CD4-positive, alpha-beta T cell treated with Interleukin-17A for 1 hour (primary cell): ENCODE results near the gene RSPO1.
"Not testable (repeated sequence)": the region's sequence is repeated elsewhere in the genome, so short reads cannot be mapped to it uniquely, and the experiment has no call there.

Source experiments
- DNase-seq: peaks from one replicate; pipeline ENCODE4 v3.0.0-alpha.2; 2020

RSPO1 gene, protein sequence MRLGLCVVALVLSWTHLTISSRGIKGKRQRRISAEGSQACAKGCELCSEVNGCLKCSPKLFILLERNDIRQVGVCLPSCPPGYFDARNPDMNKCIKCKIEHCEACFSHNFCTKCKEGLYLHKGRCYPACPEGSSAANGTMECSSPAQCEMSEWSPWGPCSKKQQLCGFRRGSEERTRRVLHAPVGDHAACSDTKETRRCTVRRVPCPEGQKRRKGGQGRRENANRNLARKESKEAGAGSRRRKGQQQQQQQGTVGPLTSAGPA

DNA sequence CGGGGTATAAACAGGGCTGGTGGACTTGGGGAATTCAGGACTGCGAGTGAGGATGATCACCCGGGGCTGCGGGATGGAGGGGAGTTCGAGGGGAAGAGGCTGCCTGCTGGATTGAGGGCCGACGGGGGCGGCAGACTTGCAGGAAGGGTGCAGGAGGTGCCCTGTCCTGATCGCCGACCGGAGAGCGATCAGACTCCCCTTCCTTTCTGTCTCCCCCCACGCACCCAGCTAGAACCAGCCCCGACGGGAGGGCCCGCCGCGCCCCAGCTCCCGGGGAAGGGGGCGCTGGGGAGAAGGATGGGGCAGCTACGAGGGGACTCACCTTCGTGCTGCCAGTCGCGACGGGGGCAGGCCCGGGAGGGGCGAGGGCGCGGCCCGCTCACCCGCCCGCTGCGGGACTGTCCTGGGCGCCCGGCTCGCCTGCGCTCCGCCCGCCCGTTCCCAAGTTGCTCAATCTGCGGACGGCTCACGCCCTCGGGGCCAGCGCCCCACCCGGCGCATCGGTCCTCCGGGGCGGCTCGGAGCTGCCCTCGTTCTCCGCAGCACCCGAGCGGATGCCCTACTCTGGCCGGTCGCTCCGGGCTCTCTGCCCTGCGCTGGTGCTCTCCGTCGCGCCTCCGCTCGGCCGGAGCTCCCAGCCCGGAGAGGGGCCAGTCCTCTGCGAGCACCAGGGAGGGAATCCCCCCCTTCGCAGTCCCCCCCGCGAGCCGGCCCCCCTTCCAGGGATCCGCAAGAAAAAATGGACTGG, at the start of gene RSPO1:
Gene RSPO1, minus strand, starts transcription at position 649 of the 748 bp plus-strand sequence. CDS start 5,231 bp downstream, outside the sequence.
- DNase-seq, result no peak

- DNase-seq, result not testable (repeated sequence)
Measured at GRCh38 chr1:37684182-37684581, 49.5 kb upstream of the RSPO1 start.

DNA sequence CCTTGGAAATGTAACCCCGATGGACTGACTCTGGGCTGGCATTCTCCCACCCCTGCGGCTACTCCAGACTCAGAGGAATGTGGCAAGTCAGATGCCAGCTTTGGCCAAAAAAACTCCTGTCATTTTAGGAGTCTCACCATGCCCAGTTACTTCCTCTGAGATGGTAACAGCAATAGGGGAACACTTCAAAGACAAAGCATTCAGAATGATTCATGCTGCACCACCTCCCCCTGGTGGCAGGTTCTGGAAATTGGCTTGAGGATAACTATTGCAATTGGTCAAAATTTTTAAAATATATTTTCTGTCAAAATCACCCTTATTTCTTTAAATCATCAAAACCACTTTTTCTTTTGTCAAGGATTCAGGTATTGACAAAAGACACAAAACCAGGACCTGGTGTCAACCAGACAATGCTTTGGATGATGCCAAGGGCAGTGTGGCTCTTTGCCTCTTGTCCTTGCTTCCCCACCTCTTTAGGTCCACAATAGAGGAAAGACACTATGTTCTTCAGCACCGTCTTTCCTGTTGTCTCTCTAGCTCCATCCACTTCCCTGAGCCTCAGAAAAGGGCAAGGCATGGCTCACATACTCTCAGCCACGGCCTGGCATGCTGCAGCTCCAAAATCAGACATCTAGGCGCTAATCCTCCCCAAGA, 47.8 kb upstream of the RSPO1 start:
- DNase-seq, result peak; percentile 84

DNA sequence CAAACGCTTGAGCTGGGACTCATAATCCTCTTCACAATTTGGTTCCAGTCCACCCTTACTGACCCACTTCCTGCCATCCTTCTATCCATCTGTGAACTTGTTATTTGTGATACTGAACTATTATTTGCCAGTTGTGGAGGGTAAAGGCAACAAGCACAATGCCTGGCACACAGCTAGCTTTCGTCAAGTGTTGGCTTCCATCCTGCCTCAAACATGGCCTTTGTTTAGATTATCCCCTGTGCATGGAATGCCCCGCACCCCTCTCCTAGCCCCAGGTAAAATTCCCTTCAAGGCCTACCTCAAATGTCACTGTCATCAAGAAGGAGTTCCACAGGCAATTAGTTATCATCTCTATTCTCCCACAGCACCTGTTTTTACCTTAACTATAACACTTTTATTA, 46.2 kb upstream of the RSPO1 start:
- no peak for DNase-seq

DNA sequence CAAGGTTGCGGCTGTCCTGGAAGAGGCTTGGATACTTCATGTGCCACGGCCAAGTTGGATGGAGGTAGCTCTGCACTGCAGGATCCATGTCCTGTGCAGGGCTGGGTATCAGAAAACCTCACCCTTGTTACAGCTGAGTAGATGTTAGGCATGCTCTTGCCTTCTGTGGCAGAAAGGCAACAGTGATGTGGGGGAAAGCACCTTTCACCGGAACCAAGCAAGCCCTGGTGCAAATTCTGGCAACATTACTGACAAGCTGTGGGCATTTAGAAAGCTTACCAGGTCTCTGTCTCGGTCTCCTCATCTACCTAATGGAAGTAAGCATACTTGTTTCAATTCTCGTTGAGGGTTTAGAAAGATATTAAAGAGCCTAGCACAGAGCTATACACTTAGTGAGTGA, 43.1 kb upstream of the RSPO1 start:
- DNase-seq, result no peak

GRCh38 chr1:37677143-37677439, 42.4 kb upstream of the RSPO1 start:
- DNase-seq, result no peak

DNA sequence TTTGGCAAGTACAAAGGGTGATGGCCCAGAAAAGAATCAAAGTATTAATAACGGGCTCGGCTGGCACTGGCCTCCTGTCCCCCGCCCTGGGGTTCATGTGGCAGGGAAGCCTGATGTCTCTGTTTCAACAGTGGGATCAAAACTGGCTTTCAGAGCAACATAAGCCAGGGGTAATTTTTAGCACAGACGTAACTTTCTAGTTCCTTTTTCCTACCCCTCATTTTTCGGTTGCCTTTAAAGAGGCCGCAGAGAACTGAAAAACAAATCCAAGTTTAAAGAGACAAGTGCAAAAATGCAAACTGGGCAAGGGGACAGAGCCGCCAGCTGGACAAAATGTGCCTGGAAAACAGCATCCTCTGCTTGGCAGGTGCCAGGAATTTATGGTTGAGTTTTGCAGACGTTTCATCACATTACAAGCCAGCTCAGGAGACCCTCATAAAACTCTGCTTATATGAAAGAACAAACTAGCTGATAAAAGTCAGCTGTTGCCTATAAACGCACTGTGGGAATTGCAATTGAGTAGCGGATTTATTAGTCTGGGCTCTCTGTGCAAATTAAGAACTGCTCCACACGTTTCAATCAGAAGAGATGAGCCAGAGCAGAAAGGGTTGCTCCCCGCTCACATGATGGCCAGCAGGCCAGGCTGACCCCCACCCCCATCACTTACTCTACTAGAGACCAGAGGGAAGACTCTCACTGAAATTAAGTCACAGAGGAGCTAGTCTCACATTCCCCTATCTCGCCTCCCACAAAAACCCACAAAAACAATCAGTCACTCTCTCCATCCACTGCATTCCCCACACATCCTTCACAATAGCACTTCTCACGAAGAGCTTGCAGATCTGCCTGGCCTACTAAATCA, 41.8 kb upstream of the RSPO1 start:
- DNase-seq, result no peak

GRCh38 chr1:37673920-37674319, 39.2 kb upstream of the RSPO1 start:
- peak; percentile 78 for DNase-seq

DNA sequence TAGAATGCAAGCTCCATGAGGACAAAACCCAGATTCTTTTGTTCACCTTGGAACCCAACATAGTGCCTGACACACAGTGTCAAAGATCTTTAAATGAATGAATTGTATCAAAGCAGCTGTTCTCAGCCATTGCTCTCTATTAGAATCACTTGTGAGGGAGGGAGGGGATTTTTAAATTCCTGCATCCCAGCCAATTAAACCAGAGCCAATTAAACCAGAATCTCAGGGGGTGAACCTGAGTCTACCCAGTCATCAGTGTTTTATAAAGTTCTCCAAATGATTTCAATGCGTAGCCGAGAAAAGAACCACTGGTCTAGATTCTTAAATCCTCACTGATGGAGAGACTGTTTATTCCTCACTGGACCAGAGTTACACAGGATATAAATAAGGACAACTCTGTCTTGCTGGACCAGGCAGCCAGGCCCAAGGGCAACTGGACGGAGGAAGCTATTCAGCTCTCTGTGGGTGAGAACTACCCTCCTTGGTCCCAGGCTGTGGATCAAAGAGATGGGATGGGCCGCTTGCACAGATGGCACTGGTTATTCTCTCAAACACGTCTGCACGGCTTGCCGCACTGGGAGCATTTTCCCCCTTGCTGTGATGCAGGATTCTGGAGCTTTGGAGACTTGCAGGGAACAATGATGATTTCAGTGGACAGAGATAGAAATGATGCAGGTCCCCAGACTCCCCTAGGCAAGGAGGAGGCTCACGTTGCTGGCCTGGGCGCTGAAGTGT, 37.6 kb upstream of the RSPO1 start:
- no peak for DNase-seq

GRCh38 chr1:37671261-37671660, 36.6 kb upstream of the RSPO1 start:
- DNase-seq, result no peak

DNA sequence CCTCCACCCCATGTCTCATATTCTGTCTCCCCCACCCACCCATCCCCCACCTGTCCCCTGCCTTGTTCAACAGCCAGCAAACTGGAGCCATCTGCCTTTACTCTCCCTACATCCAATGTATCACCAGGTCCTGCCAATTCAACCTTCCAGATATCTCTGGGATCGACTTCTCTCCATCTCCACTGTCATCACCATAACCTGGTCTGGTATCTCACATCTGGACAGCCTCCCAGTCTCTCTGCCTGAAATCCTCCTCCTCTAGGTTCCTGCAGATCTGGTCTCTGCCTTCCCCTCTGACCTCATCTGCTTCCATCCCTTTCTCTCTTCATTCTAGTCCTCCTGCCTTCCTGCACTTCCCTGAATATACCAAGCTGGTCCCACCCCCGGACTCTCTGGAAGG, 35.4 kb upstream of the RSPO1 start:
- DNase-seq, result no peak

DNA sequence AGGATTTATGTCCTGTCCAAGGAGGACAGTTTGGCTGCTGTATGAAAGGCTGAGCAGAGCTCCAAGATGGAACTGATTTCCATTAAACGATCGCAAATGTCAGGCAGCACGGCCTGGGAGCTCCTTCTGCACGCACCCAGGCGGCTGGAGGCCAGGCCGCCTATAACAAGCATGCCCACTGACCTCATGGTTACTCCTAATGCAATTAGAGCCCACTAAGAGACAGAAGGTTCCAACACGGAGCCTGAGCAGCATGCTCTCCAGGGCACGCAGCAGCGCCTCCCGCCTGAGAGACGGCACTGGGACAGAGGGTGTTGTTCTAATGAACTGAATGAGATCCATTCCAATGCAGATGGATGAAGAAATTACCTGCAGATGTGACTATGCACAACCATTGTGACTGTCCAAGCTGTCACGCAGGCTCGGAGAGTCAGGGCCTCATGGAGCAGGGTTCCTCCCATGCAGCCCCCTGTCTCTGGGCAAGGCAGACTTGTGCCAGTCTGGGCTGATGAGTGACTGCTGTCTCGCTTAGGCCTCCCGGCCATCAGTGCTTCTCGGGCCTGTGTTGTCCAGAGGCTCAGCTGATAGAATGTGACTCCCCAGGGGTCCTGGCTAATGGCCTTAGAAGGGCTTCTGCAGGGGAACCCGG, 32.5 kb upstream of the RSPO1 start:
- no peak for DNase-seq

GRCh38 chr1:37666241-37666867, 31.7 kb upstream of the RSPO1 start:
- no peak for DNase-seq

DNA sequence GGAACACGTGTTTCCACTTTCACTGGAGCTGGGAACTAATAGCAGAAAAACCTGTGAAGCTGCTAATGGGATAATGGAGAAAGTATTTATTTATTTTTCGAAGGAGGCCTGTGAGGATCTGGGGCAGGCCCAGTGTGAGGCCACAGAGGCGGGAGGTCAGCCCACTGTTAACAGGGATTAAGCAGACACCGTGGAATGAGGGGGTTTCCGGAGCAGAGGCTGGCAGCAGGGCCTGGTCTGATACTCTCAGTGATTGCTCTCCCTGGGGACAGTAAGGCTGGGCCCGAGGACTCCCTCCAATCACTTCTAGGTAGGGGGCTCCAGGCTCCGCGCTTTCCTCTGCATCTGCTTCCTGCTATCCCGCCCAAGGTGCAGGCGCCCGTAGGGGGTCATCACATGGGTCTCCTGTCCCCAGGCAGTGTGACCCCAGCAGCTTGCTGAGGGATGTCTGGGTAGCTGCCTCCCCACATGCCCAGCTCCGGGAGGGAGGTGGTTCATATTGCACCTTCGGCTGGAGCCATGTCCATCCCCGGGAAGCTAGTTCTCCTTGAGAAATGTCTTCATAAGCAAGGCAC, 28.8 kb upstream of the RSPO1 start:
- no peak for DNase-seq

- no peak for DNase-seq
Measured at GRCh38 chr1:37662031-37662755, 27.5 kb upstream of the RSPO1 start.

DNA sequence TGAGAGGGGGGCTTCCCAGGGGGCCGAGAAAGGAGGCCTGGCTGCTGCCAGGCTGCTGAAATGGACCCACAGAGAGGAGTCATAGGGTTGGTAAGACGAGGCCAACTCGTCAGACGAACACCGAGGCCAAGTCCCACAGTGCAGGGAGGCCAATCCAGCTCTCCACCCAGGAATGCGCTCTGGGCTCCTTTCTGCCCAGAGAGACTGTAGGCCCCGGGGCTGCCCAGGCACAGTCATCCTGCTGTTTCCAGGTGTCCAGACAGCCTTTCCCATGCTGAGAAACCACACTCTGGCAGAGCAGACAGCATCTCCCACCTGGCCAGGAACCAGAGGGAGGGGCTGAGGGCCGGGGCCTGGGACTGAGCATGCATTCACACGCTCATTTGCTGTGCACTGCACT, 26.7 kb upstream of the RSPO1 start:
- DNase-seq, result no peak

DNA sequence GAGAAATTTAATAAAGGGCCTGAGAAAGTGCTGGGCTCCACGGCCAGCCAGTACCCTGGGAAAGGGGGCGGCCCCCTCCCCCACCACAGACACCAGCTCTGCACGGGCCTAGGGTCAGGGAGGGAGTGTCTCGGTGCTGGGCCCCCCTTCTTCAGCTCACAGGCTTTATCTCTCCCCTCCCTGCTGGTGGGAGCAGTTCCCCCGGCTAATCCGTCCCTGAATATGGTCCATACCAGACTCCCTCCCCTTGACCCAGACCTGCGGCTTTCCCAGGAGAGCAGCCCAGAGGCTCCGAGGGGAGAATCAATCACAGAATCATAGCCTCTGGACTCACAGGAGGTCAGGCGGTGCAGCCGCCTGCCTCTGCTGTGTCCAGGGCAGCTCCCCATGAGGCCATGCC, 26.0 kb upstream of the RSPO1 start:
- no peak for DNase-seq

- DNase-seq, result no peak
Measured at GRCh38 chr1:37658486-37658885, 23.8 kb upstream of the RSPO1 start.

- no peak for DNase-seq
Measured at GRCh38 chr1:37657620-37658412, 23.1 kb upstream of the RSPO1 start.

GRCh38 chr1:37656881-37657280, 22.2 kb upstream of the RSPO1 start:
- no peak for DNase-seq
